ENCODE results near the gene TMEM219.
"Not testable (repeated sequence)": the region's sequence is repeated elsewhere in the genome, so short reads cannot be mapped to it uniquely, and the experiment has no call there.

The TMEM219 gene

GRCh38 chr16:30016555-30017276 is 54.8 kb downstream of the TMEM219 start:
- no peak for DNase-seq

GRCh38 chr16:30017277-30017656 is 55.4 kb downstream of the TMEM219 start:
- no peak for DNase-seq

DNA sequence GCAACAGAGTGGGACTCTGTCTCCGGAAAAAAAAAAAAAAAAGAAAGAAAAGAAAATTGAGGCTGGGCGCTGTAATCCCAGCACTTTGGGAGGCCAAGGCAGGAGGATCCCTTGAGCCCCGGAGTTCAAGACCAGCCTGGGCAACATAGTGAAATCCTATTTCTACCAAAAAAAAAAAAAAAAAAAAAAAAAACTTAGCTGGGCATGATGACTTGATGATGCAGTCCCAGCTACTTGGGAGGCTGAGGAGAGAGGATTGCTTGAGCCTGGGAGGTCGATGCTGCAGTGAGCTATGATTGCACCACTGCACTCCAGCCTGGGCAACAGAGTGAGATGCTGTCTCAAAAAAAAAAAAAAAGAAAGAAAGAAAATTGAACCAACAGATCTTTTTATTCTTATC is 56.1 kb downstream of the TMEM219 start:
- not testable (repeated sequence) for DNase-seq

DNA sequence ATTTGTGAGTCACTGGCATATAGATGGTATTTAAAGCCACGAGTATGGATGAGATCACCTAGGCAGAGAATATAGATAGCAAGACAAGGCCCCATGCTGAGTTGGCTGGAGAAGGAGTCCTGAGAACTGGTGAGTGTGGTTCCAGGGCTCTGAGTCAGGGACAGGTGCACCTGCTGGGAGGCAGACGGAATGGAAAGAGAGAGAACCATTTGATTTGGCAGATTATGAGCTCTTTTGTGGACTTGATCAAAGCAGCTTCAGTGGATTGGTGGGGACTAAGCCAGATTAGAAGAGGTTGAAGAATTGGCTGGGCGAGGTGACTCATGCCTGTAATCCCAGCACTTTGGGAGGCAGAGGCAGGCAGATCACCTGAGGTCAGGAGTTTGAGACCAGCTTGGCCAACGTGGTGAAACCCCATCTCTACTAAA is 56.9 kb downstream of the TMEM219 start:
- DNase-seq: no peak
